ENCODE results near the gene GPR176. TPM values are rescaled to one million over a fixed set of nuclear protein-coding genes. Genes with fewer than 3 reads are reported as not detected.

The GPR176 gene
- total and polyA plus RNA-seq, 4 donors, result 13.7 to 29.7 (median 28.2) TPM

DNA sequence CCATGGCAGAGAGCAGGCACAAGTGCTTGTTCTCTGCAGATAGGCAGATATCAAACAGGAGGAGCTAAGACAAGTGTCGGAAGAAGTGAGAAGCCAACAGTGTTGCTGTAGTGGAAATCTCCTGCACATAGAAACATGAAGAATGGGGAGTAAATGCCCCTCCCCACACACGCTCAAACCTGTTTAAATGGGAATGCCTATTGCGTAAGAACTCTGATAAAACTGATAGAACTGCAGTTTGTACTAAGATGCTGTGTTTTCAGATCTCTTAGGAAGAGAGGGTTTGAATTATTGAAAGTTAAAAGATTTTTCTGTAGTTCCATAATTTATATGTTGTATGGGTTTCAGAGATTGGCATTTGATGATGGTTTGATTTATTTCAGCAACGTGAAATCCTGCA, 33.5 kb upstream of the GPR176 start:
- H3K27ac ChIP-seq (ENCODE audit: low read depth, low read length), result no peak overlapping the region
- peaks cover 38% of the 10 kb centered on the region for H3K36me3 ChIP-seq (ENCODE audit: control insufficient read depth, insufficient read depth, low read length)
- no peak overlapping the region for H3K4me3 ChIP-seq (ENCODE audit: low read depth, low read length)
- WGBS (ENCODE audit: insufficient coverage), result 93% methylated on average over 2 of the region's 4 CpGs
- no peaks in the 10 kb centered on the region for H3K4me1 ChIP-seq (ENCODE audit: control insufficient read depth, insufficient read depth, low read length)
- no peak for DNase-seq (ENCODE audit: low read depth in 4 of 6, low spot score in 6 of 6)
- no peaks in the 10 kb centered on the region for H3K27me3 ChIP-seq (ENCODE audit: control insufficient read depth, insufficient read depth, low read length)
- H3K9me3 ChIP-seq (ENCODE audit: control insufficient read depth, insufficient read depth, low read length), result no peaks in the 10 kb centered on the region

DNA sequence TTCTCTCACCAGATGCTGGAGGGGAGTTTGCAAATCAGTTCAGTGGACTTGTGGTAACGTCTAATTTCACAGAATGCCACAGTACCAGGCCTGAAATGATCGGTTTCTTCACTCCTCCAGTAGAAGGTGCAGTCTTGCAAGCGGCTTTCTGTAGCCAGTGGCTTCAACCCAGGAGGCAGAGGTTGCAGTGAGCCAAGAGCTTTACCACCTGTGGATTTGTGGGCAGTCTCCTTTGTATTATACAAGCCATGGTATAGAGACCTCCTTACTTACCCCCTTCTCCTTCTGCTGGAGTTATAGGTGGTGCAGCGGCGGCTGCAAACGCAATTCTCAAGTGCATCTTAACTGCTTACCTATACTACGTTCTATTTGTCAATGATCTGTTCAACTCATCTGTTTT, 31.5 kb upstream of the GPR176 start:
- WGBS (ENCODE audit: insufficient coverage), result 89% methylated on average over 3 of the region's 7 CpGs
- Histone ChIP-seq H3K9me3 (ENCODE audit: control insufficient read depth, insufficient read depth, low read length) (no peaks in the 10 kb centered on the region), H3K27me3 (ENCODE audit: control insufficient read depth, insufficient read depth, low read length) (no peaks in the 10 kb centered on the region), H3K27ac (ENCODE audit: low read depth, low read length) (no peak overlapping the region), H3K36me3 (ENCODE audit: control insufficient read depth, insufficient read depth, low read length) (peaks cover 32% of the 10 kb centered on the region), H3K4me3 (ENCODE audit: low read depth, low read length) (no peak overlapping the region), H3K4me1 (ENCODE audit: control insufficient read depth, insufficient read depth, low read length) (no peaks in the 10 kb centered on the region)
- no peak for DNase-seq (ENCODE audit: low read depth in 4 of 6, low spot score in 6 of 6)

DNA sequence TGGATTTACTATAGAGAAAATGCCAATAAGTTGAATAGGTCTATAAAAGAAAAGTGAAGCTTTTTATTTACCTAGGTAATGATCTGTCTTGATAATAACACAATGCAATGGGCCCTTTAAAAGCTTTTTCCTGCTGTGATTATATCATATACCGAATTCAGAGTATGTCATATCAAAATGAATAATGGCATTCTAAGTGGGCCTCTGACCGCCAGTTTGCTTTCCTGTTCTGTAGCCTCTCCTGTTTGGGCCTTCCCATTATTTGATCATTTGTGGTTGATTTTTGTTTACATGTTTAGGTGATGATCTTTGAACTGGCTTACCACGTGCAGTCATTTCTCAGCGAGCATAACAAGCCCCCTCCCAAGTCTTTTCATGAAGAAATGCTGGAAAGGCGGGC, 28.8 kb upstream of the GPR176 start:
- H3K4me1 ChIP-seq (ENCODE audit: control insufficient read depth, insufficient read depth, low read length), result no peaks in the 10 kb centered on the region
- whole genome bisulfite sequencing (ENCODE audit: insufficient coverage), result 60% methylated on average over 1 of the region's 5 CpGs
- H3K27me3 ChIP-seq (ENCODE audit: control insufficient read depth, insufficient read depth, low read length), result no peaks in the 10 kb centered on the region
- DNase-seq (ENCODE audit: low read depth in 4 of 6, low spot score in 6 of 6), result peak in 1 of 6 donors; percentile 10
- no peaks in the 10 kb centered on the region for H3K9me3 ChIP-seq (ENCODE audit: control insufficient read depth, insufficient read depth, low read length)
- H3K36me3 ChIP-seq (ENCODE audit: control insufficient read depth, insufficient read depth, low read length), result peaks cover 20% of the 10 kb centered on the region
- H3K27ac ChIP-seq (ENCODE audit: low read depth, low read length), result no peak overlapping the region
- H3K4me3 ChIP-seq (ENCODE audit: low read depth, low read length), result no peak overlapping the region

DNA sequence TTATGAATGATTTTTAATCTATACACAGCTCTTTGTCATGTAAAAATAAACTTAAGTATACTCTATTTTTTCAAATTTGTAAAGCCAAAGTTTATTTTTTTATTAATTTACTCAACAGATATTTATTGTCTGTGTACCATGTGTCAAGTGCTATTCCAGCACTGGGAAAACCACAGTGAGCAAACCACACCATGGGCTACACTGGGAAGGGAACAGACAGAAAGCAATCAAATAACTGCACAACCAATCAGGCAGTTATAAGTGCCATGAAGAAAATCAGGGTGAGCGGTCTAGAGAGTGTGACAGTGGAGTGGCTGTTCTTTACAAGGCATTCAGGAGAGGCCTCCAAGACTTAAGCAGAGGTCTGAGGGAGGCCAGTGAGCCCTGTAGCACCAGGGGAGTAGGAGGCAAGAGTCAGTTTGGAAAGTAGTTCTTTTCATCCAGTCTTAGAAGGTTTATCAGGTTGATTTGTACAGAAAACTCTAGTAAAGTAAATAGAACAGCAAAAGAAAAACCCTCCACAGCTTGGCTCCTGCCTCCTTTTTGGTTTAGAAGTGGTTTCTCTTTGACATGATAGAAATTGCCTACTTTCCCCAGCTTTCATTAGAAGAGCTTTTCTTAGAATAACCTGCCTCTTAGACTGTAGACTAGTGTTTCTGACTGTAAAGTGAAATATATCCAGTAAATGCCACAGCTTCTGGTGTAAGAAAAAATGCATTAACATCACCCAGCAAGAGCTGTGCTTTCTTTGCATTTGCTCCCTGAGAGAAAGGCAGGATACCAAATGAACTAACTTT, 27.5 kb upstream of the GPR176 start:
- H3K36me3 ChIP-seq (ENCODE audit: control insufficient read depth, insufficient read depth, low read length), result peaks cover 22% of the 10 kb centered on the region

DNA sequence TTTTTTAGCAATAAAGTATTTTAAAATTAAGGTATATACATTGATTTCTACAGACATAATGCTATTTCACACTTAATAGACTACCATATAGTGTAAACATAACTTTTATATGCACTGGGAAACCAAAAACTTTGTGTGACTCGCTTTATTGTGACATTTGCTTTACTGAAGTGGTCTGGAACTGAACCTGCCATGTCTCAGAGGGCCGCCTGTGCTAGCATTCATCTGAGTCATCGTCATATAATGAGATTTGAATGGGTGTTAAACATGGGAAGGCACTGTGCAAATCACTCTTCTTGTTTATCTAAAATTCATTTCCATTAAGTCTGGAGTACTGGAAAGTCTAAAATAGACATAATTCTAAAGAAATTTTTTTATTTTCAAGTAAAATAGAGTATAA, 26.8 kb upstream of the GPR176 start:
- H3K9me3 ChIP-seq (ENCODE audit: control insufficient read depth, insufficient read depth, low read length), result no peaks in the 10 kb centered on the region
- no peaks in the 10 kb centered on the region for H3K4me1 ChIP-seq (ENCODE audit: control insufficient read depth, insufficient read depth, low read length)
- H3K36me3 ChIP-seq (ENCODE audit: control insufficient read depth, insufficient read depth, low read length), result peaks cover 18% of the 10 kb centered on the region
- no peak overlapping the region for H3K4me3 ChIP-seq (ENCODE audit: low read depth, low read length)
- DNase-seq (ENCODE audit: low read depth in 4 of 6, low spot score in 6 of 6), result no peak
- no peak overlapping the region for H3K27ac ChIP-seq (ENCODE audit: low read depth, low read length)
- 94% methylated on average over 2 of the region's 3 CpGs for WGBS (ENCODE audit: insufficient coverage)
- H3K27me3 ChIP-seq (ENCODE audit: control insufficient read depth, insufficient read depth, low read length), result no peaks in the 10 kb centered on the region

More for the DNA sequence above, 27.5 kb upstream of the GPR176 start:
- Histone ChIP-seq H3K4me3 (ENCODE audit: low read depth, low read length) (no peak overlapping the region), H3K27me3 (ENCODE audit: control insufficient read depth, insufficient read depth, low read length) (no peaks in the 10 kb centered on the region), H3K9me3 (ENCODE audit: control insufficient read depth, insufficient read depth, low read length) (no peaks in the 10 kb centered on the region), H3K4me1 (ENCODE audit: control insufficient read depth, insufficient read depth, low read length) (no peaks in the 10 kb centered on the region), H3K27ac (ENCODE audit: low read depth, low read length) (no peak overlapping the region)
- DNase-seq (ENCODE audit: low read depth in 4 of 6, low spot score in 6 of 6), result no peak
- 80% methylated on average over 1 of the region's 1 CpG for WGBS (ENCODE audit: insufficient coverage)

DNA sequence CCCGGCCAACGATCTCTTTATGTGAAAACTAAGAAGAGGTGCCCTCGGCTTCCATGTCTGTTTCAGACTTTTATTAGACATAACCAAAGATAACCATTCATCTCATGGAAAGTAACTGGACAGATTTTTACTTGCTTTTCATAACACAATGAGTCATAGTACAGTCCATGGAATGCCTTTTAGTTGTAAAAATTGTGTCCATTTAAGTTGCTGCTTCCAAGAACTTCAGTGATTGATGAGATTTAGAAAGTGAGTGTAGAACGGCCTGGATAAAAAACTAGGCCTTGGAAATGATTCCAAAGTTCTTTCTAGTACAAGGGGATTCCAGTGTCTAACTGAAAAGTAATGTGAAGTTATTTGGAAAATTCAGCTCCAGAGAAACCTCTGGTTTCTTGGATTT, 24.7 kb upstream of the GPR176 start:
- H3K4me1 ChIP-seq (ENCODE audit: control insufficient read depth, insufficient read depth, low read length), result no peaks in the 10 kb centered on the region
- WGBS (ENCODE audit: insufficient coverage), result 58% methylated on average over 1 of the region's 4 CpGs
- no peak for DNase-seq (ENCODE audit: low read depth in 4 of 6, low spot score in 6 of 6)
- H3K27me3 ChIP-seq (ENCODE audit: control insufficient read depth, insufficient read depth, low read length), result no peaks in the 10 kb centered on the region
- H3K27ac ChIP-seq (ENCODE audit: low read depth, low read length), result no peak overlapping the region
- H3K4me3 ChIP-seq (ENCODE audit: low read depth, low read length), result no peak overlapping the region
- H3K36me3 ChIP-seq (ENCODE audit: control insufficient read depth, insufficient read depth, low read length), result peaks cover 9% of the 10 kb centered on the region
- no peaks in the 10 kb centered on the region for H3K9me3 ChIP-seq (ENCODE audit: control insufficient read depth, insufficient read depth, low read length)

DNA sequence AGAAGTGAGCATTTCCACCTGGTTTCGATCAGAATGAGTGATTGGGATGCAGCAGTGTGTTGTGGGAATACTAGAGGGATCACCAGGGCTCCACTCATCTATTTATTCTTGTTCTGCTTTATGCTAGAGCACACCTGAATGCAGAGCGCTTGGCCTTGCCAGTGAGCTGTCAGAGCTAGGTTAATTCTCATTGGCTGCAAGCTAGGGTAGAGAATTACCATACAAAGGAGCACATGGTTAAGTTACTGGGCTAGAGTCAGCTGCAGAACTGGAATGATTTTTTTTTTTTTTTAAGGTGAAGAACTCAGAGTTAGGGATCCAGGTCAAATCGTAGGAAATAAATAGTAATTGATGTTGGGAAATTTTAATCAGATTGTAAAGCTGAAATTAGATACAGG, 22.7 kb upstream of the GPR176 start:
- DNase-seq (ENCODE audit: low read depth in 4 of 6, low spot score in 6 of 6), result no peak
- WGBS (ENCODE audit: insufficient coverage), result 94% methylated on average over 1 of the region's 3 CpGs
- Histone ChIP-seq H3K27me3 (ENCODE audit: control insufficient read depth, insufficient read depth, low read length) (no peaks in the 10 kb centered on the region), H3K27ac (ENCODE audit: low read depth, low read length) (no peak overlapping the region), H3K36me3 (ENCODE audit: control insufficient read depth, insufficient read depth, low read length) (peaks cover 9% of the 10 kb centered on the region), H3K9me3 (ENCODE audit: control insufficient read depth, insufficient read depth, low read length) (no peaks in the 10 kb centered on the region), H3K4me1 (ENCODE audit: control insufficient read depth, insufficient read depth, low read length) (no peaks in the 10 kb centered on the region), H3K4me3 (ENCODE audit: low read depth, low read length) (no peak overlapping the region)

DNA sequence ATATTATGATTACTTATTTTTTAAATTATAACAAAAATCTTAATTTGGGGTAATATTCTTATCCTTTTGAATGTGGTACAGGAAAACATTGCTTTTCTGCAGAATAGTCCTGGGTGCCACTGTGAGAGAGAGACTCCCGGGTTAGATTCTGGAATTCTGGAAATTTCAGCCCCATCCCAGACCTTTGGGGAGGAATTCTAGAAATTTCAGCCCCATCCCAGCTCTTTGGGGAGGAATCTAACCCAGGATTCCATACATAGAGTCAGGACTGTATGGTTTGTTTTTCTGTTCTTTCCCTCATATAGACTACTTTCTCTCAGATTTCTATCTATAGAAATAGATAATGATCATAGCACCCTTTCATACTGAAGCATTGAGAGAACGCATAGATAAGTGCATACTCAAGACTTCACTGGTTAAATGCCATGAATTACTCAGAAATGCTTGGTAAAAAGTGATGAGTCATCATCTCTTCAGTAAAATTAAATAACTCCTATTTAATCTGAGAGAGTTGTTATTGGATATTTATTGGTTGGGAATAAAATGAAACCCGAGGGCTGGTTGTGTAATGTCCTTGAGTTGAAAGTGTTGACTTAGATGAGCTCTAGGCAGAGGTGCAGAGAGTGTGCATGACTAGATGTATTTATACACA, 22.2 kb upstream of the GPR176 start:
- WGBS (ENCODE audit: insufficient coverage), result 100% methylated on average over 1 of the region's 3 CpGs
- H3K4me3 ChIP-seq (ENCODE audit: low read depth, low read length), result no peak overlapping the region
- no peaks in the 10 kb centered on the region for H3K9me3 ChIP-seq (ENCODE audit: control insufficient read depth, insufficient read depth, low read length)
- no peak for DNase-seq (ENCODE audit: low read depth in 4 of 6, low spot score in 6 of 6)
- H3K27me3 ChIP-seq (ENCODE audit: control insufficient read depth, insufficient read depth, low read length), result no peaks in the 10 kb centered on the region
- H3K4me1 ChIP-seq (ENCODE audit: control insufficient read depth, insufficient read depth, low read length), result no peaks in the 10 kb centered on the region
- no peak overlapping the region for H3K27ac ChIP-seq (ENCODE audit: low read depth, low read length)
- H3K36me3 ChIP-seq (ENCODE audit: control insufficient read depth, insufficient read depth, low read length), result peaks cover 9% of the 10 kb centered on the region

DNA sequence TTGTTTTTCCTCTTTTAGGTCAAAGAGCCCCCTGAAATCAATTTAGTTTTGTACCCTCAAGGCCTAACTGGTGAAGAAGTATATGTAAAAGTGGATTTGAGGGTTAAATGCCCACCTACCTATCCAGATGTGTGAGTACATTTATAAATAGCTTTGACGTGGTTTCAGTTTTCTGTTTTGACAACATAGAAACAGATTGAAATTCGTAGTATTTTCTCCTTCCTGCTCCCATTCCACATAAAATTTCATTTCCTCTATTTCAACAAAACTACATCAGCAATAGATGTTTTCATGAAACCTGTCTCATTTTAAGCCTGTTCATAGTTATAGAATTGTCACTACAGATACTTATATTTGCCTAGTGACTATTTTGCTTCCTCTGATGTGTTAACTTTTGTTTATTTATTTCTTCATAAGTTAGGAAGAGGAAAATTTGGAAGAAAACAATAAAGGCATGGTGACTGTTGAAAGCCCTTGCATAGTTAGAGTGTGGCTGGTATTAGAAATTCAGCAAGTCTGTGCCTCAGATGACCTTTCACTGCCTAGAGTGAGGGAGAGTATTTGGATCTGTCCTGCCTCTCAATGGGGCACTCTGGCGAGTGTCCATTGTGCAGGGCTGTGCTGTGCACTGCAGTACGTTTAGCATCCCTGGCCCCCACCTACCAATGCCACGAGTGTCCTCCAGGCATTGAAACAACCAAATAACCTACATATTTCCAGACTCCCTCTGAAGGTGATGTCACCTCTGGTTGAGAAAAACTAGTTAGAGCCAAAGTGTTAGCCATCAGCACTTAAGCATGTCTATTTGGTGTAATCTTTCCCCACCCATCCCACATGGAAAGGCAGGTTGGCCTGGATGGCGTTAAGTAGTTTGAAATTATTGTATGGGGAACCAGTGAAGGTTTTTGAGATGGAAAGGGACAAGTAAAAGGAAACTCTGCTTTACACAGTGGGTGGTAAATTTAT, 19.7 kb upstream of the GPR176 start:
- Histone ChIP-seq H3K27ac (ENCODE audit: low read depth, low read length) (no peak overlapping the region), H3K9me3 (ENCODE audit: control insufficient read depth, insufficient read depth, low read length) (no peaks in the 10 kb centered on the region), H3K4me1 (ENCODE audit: control insufficient read depth, insufficient read depth, low read length) (peaks cover 7% of the 10 kb centered on the region), H3K27me3 (ENCODE audit: control insufficient read depth, insufficient read depth, low read length) (no peaks in the 10 kb centered on the region), H3K36me3 (ENCODE audit: control insufficient read depth, insufficient read depth, low read length) (peaks cover 12% of the 10 kb centered on the region), H3K4me3 (ENCODE audit: low read depth, low read length) (no peak overlapping the region)
- 65% methylated on average over 2 of the region's 6 CpGs for WGBS (ENCODE audit: insufficient coverage)
- no peak for DNase-seq (ENCODE audit: low read depth in 4 of 6, low spot score in 6 of 6)

Measured in spinal cord (tissue), 10 donors.